ENCODE measurements around the gene ME1.
"Not testable (repeated sequence)": the region's sequence is repeated elsewhere in the genome, so short reads cannot be mapped to it uniquely, and the experiment has no call there.

The ME1 gene

GRCh38 chr6:83199863-83200225 is 231.0 kb downstream of the ME1 start:
- Histone ChIP-seq H3K36me3 (ENCODE audit: control insufficient read depth in 1 of 2, insufficient read depth in 2 of 2, low read length in 2 of 2) (peaks cover 5% of the 10 kb centered on the region in 2 donors), H3K4me3 (ENCODE audit: low read depth in 1 of 2, low read length in 2 of 2) (no peak overlapping the region), H3K9ac (ENCODE audit: low read depth in 1 of 2, low read length in 2 of 2) (no peak overlapping the region), H3K27me3 (ENCODE audit: control insufficient read depth in 1 of 2, insufficient read depth in 2 of 2, low read length in 2 of 2) (no peaks in the 10 kb centered on the region), H3K27ac (ENCODE audit: low read depth, low read length) (no peak overlapping the region), H3K4me1 (ENCODE audit: control insufficient read depth in 1 of 2, insufficient read depth in 2 of 2, low read length in 2 of 2) (no peaks in the 10 kb centered on the region), H3K9me3 (ENCODE audit: control insufficient read depth in 1 of 2, low read length in 2 of 2) (no peaks in the 10 kb centered on the region)

- H3K27ac ChIP-seq (ENCODE audit: low read depth, low read length) = no peak overlapping the region
- peaks cover 2 to 3% of the 10 kb centered on the region in 2 donors for H3K4me1 ChIP-seq (ENCODE audit: control insufficient read depth in 1 of 2, insufficient read depth in 2 of 2, low read length in 2 of 2)
Observed at GRCh38 chr6:83199173-83199862, 231.5 kb downstream of the ME1 start.

GRCh38 chr6:83198486-83199172 is 232.2 kb downstream of the ME1 start:
- H3K4me1 ChIP-seq (ENCODE audit: control insufficient read depth in 1 of 2, insufficient read depth in 2 of 2, low read length in 2 of 2) = peaks cover 4 to 6% of the 10 kb centered on the region in 2 donors
- H3K4me3 ChIP-seq (ENCODE audit: low read depth in 1 of 2, low read length in 2 of 2) = no peak overlapping the region
- H3K27ac ChIP-seq (ENCODE audit: low read depth, low read length) = no peak overlapping the region
- H3K9me3 ChIP-seq (ENCODE audit: control insufficient read depth in 1 of 2, low read length in 2 of 2) = no peaks in the 10 kb centered on the region
- H3K27me3 ChIP-seq (ENCODE audit: control insufficient read depth in 1 of 2, insufficient read depth in 2 of 2, low read length in 2 of 2) = no peaks in the 10 kb centered on the region
- peaks cover 5% of the 10 kb centered on the region in 2 donors for H3K36me3 ChIP-seq (ENCODE audit: control insufficient read depth in 1 of 2, insufficient read depth in 2 of 2, low read length in 2 of 2)
- no peak overlapping the region for H3K9ac ChIP-seq (ENCODE audit: low read depth in 1 of 2, low read length in 2 of 2)

More at GRCh38 chr6:83199173-83199862, 231.5 kb downstream of the ME1 start:
- Histone ChIP-seq H3K9ac (ENCODE audit: low read depth in 1 of 2, low read length in 2 of 2) (no peak overlapping the region), H3K27me3 (ENCODE audit: control insufficient read depth in 1 of 2, insufficient read depth in 2 of 2, low read length in 2 of 2) (no peaks in the 10 kb centered on the region), H3K36me3 (ENCODE audit: control insufficient read depth in 1 of 2, insufficient read depth in 2 of 2, low read length in 2 of 2) (peaks cover 5% of the 10 kb centered on the region in 2 donors), H3K9me3 (ENCODE audit: control insufficient read depth in 1 of 2, low read length in 2 of 2) (no peaks in the 10 kb centered on the region), H3K4me3 (ENCODE audit: low read depth in 1 of 2, low read length in 2 of 2) (no peak overlapping the region)

- Histone ChIP-seq H3K4me3 (ENCODE audit: low read depth in 1 of 2, low read length in 2 of 2) (peak overlapping the region; percentile 91 to 95), H3K4me1 (ENCODE audit: control insufficient read depth in 1 of 2, insufficient read depth in 2 of 2, low read length in 2 of 2) (peaks cover 19 to 20% of the 10 kb centered on the region in 2 donors), H3K9ac (ENCODE audit: low read depth in 1 of 2, low read length in 2 of 2) (peak overlapping the region; percentile 83 to 86), H3K27me3 (ENCODE audit: control insufficient read depth in 1 of 2, insufficient read depth in 2 of 2, low read length in 2 of 2) (no peaks in the 10 kb centered on the region), H3K36me3 (ENCODE audit: control insufficient read depth in 1 of 2, insufficient read depth in 2 of 2, low read length in 2 of 2) (peaks cover 9 to 11% of the 10 kb centered on the region in 2 donors), H3K9me3 (ENCODE audit: control insufficient read depth in 1 of 2, low read length in 2 of 2) (no peaks in the 10 kb centered on the region), H3K27ac (ENCODE audit: low read depth, low read length) (peak overlapping the region; percentile 61)
Observed at GRCh38 chr6:83193747-83194566, 236.9 kb downstream of the ME1 start.

- no peaks in the 10 kb centered on the region for H3K27me3 ChIP-seq (ENCODE audit: control insufficient read depth in 1 of 2, insufficient read depth in 2 of 2, low read length in 2 of 2)
- H3K36me3 ChIP-seq (ENCODE audit: control insufficient read depth in 1 of 2, insufficient read depth in 2 of 2, low read length in 2 of 2) = peaks cover 9 to 12% of the 10 kb centered on the region in 2 donors
Observed at GRCh38 chr6:83192871-83193746, 237.7 kb downstream of the ME1 start, which contains the start of the genes PGM3 and RWDD2A. Gene PGM3 (minus strand): TSS chr6:83193265. CDS start chr6:83191012, 2,253 bp downstream. Gene RWDD2A (plus strand): TSS chr6:83193357. CDS start chr6:83194452, 1,095 bp downstream.

GRCh38 chr6:83192456-83192855 is 238.4 kb downstream of the ME1 start:
- Histone ChIP-seq H3K4me1 (ENCODE audit: control insufficient read depth in 1 of 2, insufficient read depth in 2 of 2, low read length in 2 of 2) (peaks cover 19 to 20% of the 10 kb centered on the region in 2 donors), H3K36me3 (ENCODE audit: control insufficient read depth in 1 of 2, insufficient read depth in 2 of 2, low read length in 2 of 2) (peaks cover 7 to 12% of the 10 kb centered on the region in 2 donors), H3K27ac (ENCODE audit: low read depth, low read length) (peak overlapping the region; percentile 61), H3K9ac (ENCODE audit: low read depth in 1 of 2, low read length in 2 of 2) (peak overlapping the region; percentile 86 to 93), H3K27me3 (ENCODE audit: control insufficient read depth in 1 of 2, insufficient read depth in 2 of 2, low read length in 2 of 2) (no peaks in the 10 kb centered on the region), H3K4me3 (ENCODE audit: low read depth in 1 of 2, low read length in 2 of 2) (peak overlapping the region; percentile 91 to 95), H3K9me3 (ENCODE audit: control insufficient read depth in 1 of 2, low read length in 2 of 2) (no peaks in the 10 kb centered on the region)

More at GRCh38 chr6:83192871-83193746, 237.7 kb downstream of the ME1 start, which contains the start of the genes PGM3 and RWDD2A:
- Histone ChIP-seq H3K4me3 (ENCODE audit: low read depth in 1 of 2, low read length in 2 of 2) (peak within 1 kb of the TSS; percentile 91 to 95), H3K4me1 (ENCODE audit: control insufficient read depth in 1 of 2, insufficient read depth in 2 of 2, low read length in 2 of 2) (peaks cover 19 to 20% of the 10 kb centered on the region in 2 donors), H3K9ac (ENCODE audit: low read depth in 1 of 2, low read length in 2 of 2) (peak within 1 kb of the TSS; percentile 86 to 93), H3K27ac (ENCODE audit: low read depth, low read length) (peak within 1 kb of the TSS; percentile 61), H3K9me3 (ENCODE audit: control insufficient read depth in 1 of 2, low read length in 2 of 2) (no peaks in the 10 kb centered on the region)

- H3K27ac ChIP-seq (ENCODE audit: low read depth, low read length); H3K27me3 ChIP-seq (ENCODE audit: control insufficient read depth in 1 of 2, insufficient read depth in 2 of 2, low read length in 2 of 2); H3K9me3 ChIP-seq (ENCODE audit: control insufficient read depth in 1 of 2, low read length in 2 of 2): not testable (repeated sequence)
- Histone ChIP-seq H3K9ac (ENCODE audit: low read depth in 1 of 2, low read length in 2 of 2) (peak overlapping the region; percentile 86 to 93), H3K4me1 (ENCODE audit: control insufficient read depth in 1 of 2, insufficient read depth in 2 of 2, low read length in 2 of 2) (peaks cover 19 to 20% of the 10 kb centered on the region in 2 donors), H3K4me3 (ENCODE audit: low read depth in 1 of 2, low read length in 2 of 2) (peak overlapping the region; percentile 91 to 95), H3K36me3 (ENCODE audit: control insufficient read depth in 1 of 2, insufficient read depth in 2 of 2, low read length in 2 of 2) (peaks cover 5 to 12% of the 10 kb centered on the region in 2 donors)
Observed at GRCh38 chr6:83191974-83192373, 238.9 kb downstream of the ME1 start.

GRCh38 chr6:83190626-83191025 is 240.2 kb downstream of the ME1 start:
- no peaks in the 10 kb centered on the region for H3K9me3 ChIP-seq (ENCODE audit: control insufficient read depth in 1 of 2, low read length in 2 of 2)
- no peak overlapping the region for H3K27ac ChIP-seq (ENCODE audit: low read depth, low read length)
- H3K36me3 ChIP-seq (ENCODE audit: control insufficient read depth in 1 of 2, insufficient read depth in 2 of 2, low read length in 2 of 2) = peaks cover 8 to 19% of the 10 kb centered on the region in 2 donors
- H3K4me3 ChIP-seq (ENCODE audit: low read depth in 1 of 2, low read length in 2 of 2) = peak overlapping the region in 1 of 2 donors; percentile 7
- no peaks in the 10 kb centered on the region for H3K27me3 ChIP-seq (ENCODE audit: control insufficient read depth in 1 of 2, insufficient read depth in 2 of 2, low read length in 2 of 2)
- peaks cover 19 to 20% of the 10 kb centered on the region in 2 donors for H3K4me1 ChIP-seq (ENCODE audit: control insufficient read depth in 1 of 2, insufficient read depth in 2 of 2, low read length in 2 of 2)
- H3K9ac ChIP-seq (ENCODE audit: low read depth in 1 of 2, low read length in 2 of 2) = no peak overlapping the region

- Histone ChIP-seq H3K36me3 (ENCODE audit: control insufficient read depth in 1 of 2, insufficient read depth in 2 of 2, low read length in 2 of 2) (peaks cover 16 to 27% of the 10 kb centered on the region in 2 donors), H3K4me3 (ENCODE audit: low read depth in 1 of 2, low read length in 2 of 2) (no peak overlapping the region)
Observed at GRCh38 chr6:83188501-83188900, 242.3 kb downstream of the ME1 start.

More at GRCh38 chr6:83188501-83188900, 242.3 kb downstream of the ME1 start:
- Histone ChIP-seq H3K4me1 (ENCODE audit: control insufficient read depth in 1 of 2, insufficient read depth in 2 of 2, low read length in 2 of 2) (peaks cover 14 to 15% of the 10 kb centered on the region in 2 donors), H3K9ac (ENCODE audit: low read depth in 1 of 2, low read length in 2 of 2) (no peak overlapping the region), H3K27ac (ENCODE audit: low read depth, low read length) (no peak overlapping the region), H3K27me3 (ENCODE audit: control insufficient read depth in 1 of 2, insufficient read depth in 2 of 2, low read length in 2 of 2) (no peaks in the 10 kb centered on the region), H3K9me3 (ENCODE audit: control insufficient read depth in 1 of 2, low read length in 2 of 2) (no peaks in the 10 kb centered on the region)
